BLaER1 treated with 17β-estradiol and CSF1 and Interleukin-3, amounts not matched to agents 10 nM and 100 nM (cell line): ENCODE data around the gene GIPC1.
"Not testable (repeated sequence)": the region's sequence is repeated elsewhere in the genome, so short reads cannot be mapped to it uniquely, and the experiment has no call there.

Experiments used
- H3K27ac ChIP-seq, 11 experiments: shearing (Covaris generic); formaldehyde crosslinking; 2 replicates each; pipeline ENCODE4 v1.8.1; 2022
- H3K27me3 ChIP-seq, 11 experiments: shearing (Covaris generic); formaldehyde crosslinking; 2 replicates each; pipeline ENCODE4 v1.8.1; 2022
- H3K36me3 ChIP-seq, 11 experiments: shearing (Covaris generic); formaldehyde crosslinking; 2 replicates each; pipeline ENCODE4 v1.8.1; 2022
- H3K4me1 ChIP-seq, 10 experiments: shearing (Covaris generic); formaldehyde crosslinking; 2 replicates each; pipeline ENCODE4 v1.8.1; 2022
- H3K4me2 ChIP-seq, 11 experiments: shearing (Covaris generic); formaldehyde crosslinking; 2 replicates each; pipeline ENCODE4 v1.8.1; 2022
- H3K4me3 ChIP-seq, 10 experiments: shearing (Covaris generic); formaldehyde crosslinking; 2 replicates each; pipeline ENCODE4 v1.8.1; 2022
- H3K9ac ChIP-seq, 11 experiments: shearing (Covaris generic); formaldehyde crosslinking; 2 replicates each; pipeline ENCODE4 v1.8.1; 2022
- H3K9me3 ChIP-seq, 11 experiments: shearing (Covaris generic); formaldehyde crosslinking; replicated peaks in 1 of 11; 2 replicates each; pipeline ENCODE4 v1.8.1; 2022
- H4K20me1 ChIP-seq, 11 experiments: shearing (Covaris generic); formaldehyde crosslinking; 2 replicates each; pipeline ENCODE4 v1.8.1; 2022
- Cebpa-rat ChIP-seq, 11 experiments: shearing (Covaris generic); IDR thresholded peaks; 2 replicates each; pipeline ENCODE4 v1.8.1; 2022

Gene GIPC1

GRCh38 chr19:14496029-14496833, at the start of gene GIPC1:
Gene GIPC1 (minus strand): TSS chr19:14496127. CDS start chr19:14482976, 13,151 bp downstream.
- peak within 1 kb of the TSS; percentile 52 to 83 (median 71); a peak in 21 of 22 replicates for H3K27ac ChIP-seq

GRCh38 chr19:14545716-14546082, 49.8 kb upstream of the GIPC1 start:
- H3K27ac ChIP-seq: peak overlapping the region in 8 of 11 experiments; percentile 2 to 73 (median 48); a peak in 15 of 22 replicates
- H3K4me1 ChIP-seq: peaks cover 58 to 94% (median 83%) of the 10 kb centered on the region in 10 experiments
- no peaks in the 10 kb centered on the region for H3K27me3 ChIP-seq
- H3K9ac ChIP-seq: peak overlapping the region in 10 of 11 experiments; percentile 9 to 70 (median 47); a peak in 17 of 22 replicates
- peak overlapping the region; percentile 72 to 98 (median 93) for H3K4me2 ChIP-seq
- H4K20me1 ChIP-seq: peaks cover 32 to 74% (median 56%) of the 10 kb centered on the region in 11 experiments; a peak in 20 of 22 replicates
- peak overlapping the region in 9 of 10 experiments; percentile 13 to 51 (median 28); a peak in 9 of 20 replicates for H3K4me3 ChIP-seq
- H3K9me3 ChIP-seq: no peaks in the 10 kb centered on the region
- no peak for TF ChIP-seq Cebpa-rat (IDR thresholded peaks at IDR 0.05)
- peaks cover 9 to 28% (median 14%) of the 10 kb centered on the region in 11 experiments; a peak in 18 of 22 replicates for H3K36me3 ChIP-seq

More at GRCh38 chr19:14496029-14496833, at the start of gene GIPC1:
- Histone ChIP-seq H3K27me3 (no peaks in the 10 kb centered on the region), H3K4me2 (peak within 1 kb of the TSS; percentile 77 to 94 (median 85)), H3K4me3 (peak within 1 kb of the TSS; percentile 61 to 81 (median 72)), H3K9ac (peak within 1 kb of the TSS; percentile 61 to 83 (median 79)), H4K20me1 (peaks cover 0 to 37% (median 6%) of the 10 kb centered on the region in 11 experiments; a peak in 9 of 22 replicates), H3K4me1 (peaks cover 8 to 35% (median 25%) of the 10 kb centered on the region in 10 experiments), H3K36me3 (peaks cover 0 to 18% (median 7%) of the 10 kb centered on the region in 11 experiments; a peak in 10 of 22 replicates), H3K9me3 (no peaks in the 10 kb centered on the region)
- TF ChIP-seq Cebpa-rat (IDR thresholded peaks at IDR 0.05): no peak

- H3K27me3 ChIP-seq: no peaks in the 10 kb centered on the region
Measured at GRCh38 chr19:14544977-14545715, 49.2 kb upstream of the GIPC1 start.

GRCh38 chr19:14544047-14544446, 48.1 kb upstream of the GIPC1 start:
- H3K36me3 ChIP-seq: peaks cover under 1 to 29% (median 11%) of the 10 kb centered on the region in 11 experiments; a peak in 17 of 22 replicates
- peaks cover 28 to 68% (median 55%) of the 10 kb centered on the region in 11 experiments; a peak in 20 of 22 replicates for H4K20me1 ChIP-seq
- TF ChIP-seq Cebpa-rat (IDR thresholded peaks at IDR 0.05): no peak
- H3K4me3 ChIP-seq: 0 out of 20 replicates have a peak overlapping the region, but pooled peaks of 1 of the 10 experiments have one; percentile 25
- no peaks in the 10 kb centered on the region for H3K27me3 ChIP-seq
- peak overlapping the region; percentile 72 to 98 (median 93); a peak in 21 of 22 replicates for H3K4me2 ChIP-seq
- H3K9ac ChIP-seq: peak overlapping the region in 8 of 11 experiments; percentile 1 to 67 (median 50); a peak in 11 of 22 replicates
- peaks cover 43 to 87% (median 74%) of the 10 kb centered on the region in 10 experiments for H3K4me1 ChIP-seq
- no peaks in the 10 kb centered on the region for H3K9me3 ChIP-seq
- H3K27ac ChIP-seq: peak overlapping the region in 8 of 11 experiments; percentile 21 to 73 (median 58); a peak in 15 of 22 replicates

More at GRCh38 chr19:14544977-14545715, 49.2 kb upstream of the GIPC1 start:
- Histone ChIP-seq H3K4me1 (peaks cover 53 to 93% (median 78%) of the 10 kb centered on the region in 10 experiments), H4K20me1 (peaks cover 28 to 68% (median 57%) of the 10 kb centered on the region in 11 experiments; a peak in 20 of 22 replicates), H3K4me2 (peak overlapping the region; percentile 72 to 98 (median 93)), H3K4me3 (peak overlapping the region in 9 of 10 experiments; percentile 13 to 51 (median 28); a peak in 7 of 20 replicates), H3K27ac (peak overlapping the region in 8 of 11 experiments; percentile 2 to 73 (median 48); a peak in 13 of 22 replicates), H3K9ac (peak overlapping the region in 9 of 11 experiments; percentile 9 to 70 (median 54); a peak in 15 of 22 replicates), H3K36me3 (peaks cover 9 to 28% (median 14%) of the 10 kb centered on the region in 11 experiments; a peak in 18 of 22 replicates), H3K9me3 (no peaks in the 10 kb centered on the region)
- TF ChIP-seq Cebpa-rat (IDR thresholded peaks at IDR 0.05): no peak

- Histone ChIP-seq H3K4me2 (peak overlapping the region; percentile 58 to 79 (median 67)), H3K4me3 (no peak overlapping the region), H4K20me1 (peaks cover 28 to 73% (median 58%) of the 10 kb centered on the region in 11 experiments; a peak in 20 of 22 replicates), H3K9ac (peak overlapping the region in 9 of 11 experiments; percentile 20 to 67 (median 44); a peak in 12 of 22 replicates), H3K27ac (peak overlapping the region in 9 of 11 experiments; percentile 7 to 79 (median 60); a peak in 17 of 22 replicates), H3K36me3 (peaks cover 0 to 19% (median 5%) of the 10 kb centered on the region in 11 experiments; a peak in 6 of 22 replicates), H3K9me3 (no peaks in the 10 kb centered on the region), H3K27me3 (no peaks in the 10 kb centered on the region), H3K4me1 (peaks cover 43 to 83% (median 71%) of the 10 kb centered on the region in 10 experiments)
- TF ChIP-seq Cebpa-rat (IDR thresholded peaks at IDR 0.05): no peak
Measured at GRCh38 chr19:14542711-14543328, 46.9 kb upstream of the GIPC1 start.

- H3K9me3 ChIP-seq, H3K9ac ChIP-seq, H3K27me3 ChIP-seq, H3K4me3 ChIP-seq: not testable (repeated sequence)
- Histone ChIP-seq H3K27ac (peak overlapping the region in 6 of 11 experiments; percentile 52 to 79 (median 64); a peak in 9 of 22 replicates), H4K20me1 (peaks cover 35 to 76% (median 59%) of the 10 kb centered on the region in 11 experiments; a peak in 20 of 22 replicates), H3K4me1 (peaks cover 43 to 82% (median 69%) of the 10 kb centered on the region in 10 experiments), H3K36me3 (peaks cover 0 to 19% (median 5%) of the 10 kb centered on the region in 11 experiments; a peak in 5 of 22 replicates), H3K4me2 (peak overlapping the region in 9 of 11 experiments; percentile 58 to 79 (median 67); a peak in 16 of 22 replicates)
Measured at GRCh38 chr19:14541979-14542378, 46.1 kb upstream of the GIPC1 start.

GRCh38 chr19:14540741-14541525, 45.0 kb upstream of the GIPC1 start:
- Histone ChIP-seq H3K27ac (peak overlapping the region in 4 of 11 experiments; percentile 4 to 79 (median 14); a peak in 5 of 22 replicates), H3K4me3 (no peak overlapping the region)

More at GRCh38 chr19:14540741-14541525, 45.0 kb upstream of the GIPC1 start:
- no peaks in the 10 kb centered on the region for H3K9me3 ChIP-seq
- peaks cover 27 to 73% (median 54%) of the 10 kb centered on the region in 11 experiments; a peak in 20 of 22 replicates for H4K20me1 ChIP-seq
- peaks cover 0 to 19% (median 4%) of the 10 kb centered on the region in 11 experiments; a peak in 5 of 22 replicates for H3K36me3 ChIP-seq
- TF ChIP-seq Cebpa-rat (IDR thresholded peaks at IDR 0.05): no peak
- no peaks in the 10 kb centered on the region for H3K27me3 ChIP-seq
- 0 out of 22 replicates have a peak overlapping the region, but pooled peaks of 1 of the 11 experiments have one; percentile 9 for H3K9ac ChIP-seq
- no peak overlapping the region for H3K4me2 ChIP-seq
- peaks cover 40 to 79% (median 66%) of the 10 kb centered on the region in 10 experiments for H3K4me1 ChIP-seq
